Stomach smooth muscle (tissue), 2 donors: ENCODE results near the gene DAP3.
"Not testable (repeated sequence)": the region's sequence is repeated elsewhere in the genome, so short reads cannot be mapped to it uniquely, and the experiment has no call there.

Source experiments
- H3K27ac ChIP-seq: one replicate; pipeline ENCODE4 v1.7.0; 2013; ENCODE audit warnings: mild to moderate bottlenecking, low read length, inconsistent platforms
- H3K27me3 ChIP-seq, 2 donors: one replicate each; pipeline ENCODE4 v1.7.0; 2013; ENCODE audit warnings: low read length in 2 of 2; ENCODE audit not compliant: insufficient read depth in 2 of 2, control insufficient read depth in 1 of 2
- H3K36me3 ChIP-seq, 2 donors: one replicate each; pipeline ENCODE4 v1.7.0; 2013; ENCODE audit warnings: low read length in 2 of 2; ENCODE audit not compliant: control insufficient read depth in 2 of 2, insufficient read depth in 2 of 2
- H3K4me1 ChIP-seq: one replicate; pipeline ENCODE4 v1.7.0; 2013; ENCODE audit warnings: low read length; ENCODE audit not compliant: control insufficient read depth, insufficient read depth
- H3K4me3 ChIP-seq, 2 donors: one replicate each; pipeline ENCODE4 v1.7.0; 2013; ENCODE audit warnings: low read length in 2 of 2
- H3K9ac ChIP-seq, 2 donors: one replicate each; pipeline ENCODE4 v1.7.0; 2013; ENCODE audit warnings: low read length in 2 of 2, mild to moderate bottlenecking in 1 of 2
- H3K9me3 ChIP-seq, 2 donors: one replicate each; pipeline ENCODE4 v1.7.0; 2013; ENCODE audit warnings: low read length in 2 of 2; ENCODE audit not compliant: control insufficient read depth in 2 of 2
- donor health status: healthy.
- donor health status: Pancreatic carcinoma.

DAP3 gene

DNA sequence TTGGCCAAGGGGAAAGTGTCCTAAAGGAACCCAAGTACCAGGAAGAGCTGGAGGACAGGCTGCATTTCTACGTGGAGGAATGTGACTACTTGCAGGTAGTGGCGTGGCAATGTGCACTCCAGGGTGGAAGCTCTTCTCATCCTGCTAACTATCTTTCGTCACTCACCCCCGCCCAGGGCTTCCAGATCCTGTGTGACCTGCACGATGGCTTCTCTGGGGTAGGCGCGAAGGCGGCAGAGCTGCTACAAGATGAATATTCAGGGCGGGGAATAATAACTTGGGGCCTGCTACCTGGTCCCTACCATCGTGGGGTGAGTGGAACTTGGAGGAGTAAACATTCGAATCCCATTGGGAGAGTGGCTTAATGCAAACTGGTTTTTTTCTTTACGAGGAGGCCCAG is 58.7 kb downstream of the DAP3 start:
- H3K4me3 ChIP-seq, H3K36me3 ChIP-seq, H3K9ac ChIP-seq, H3K27ac ChIP-seq, H3K9me3 ChIP-seq, H3K4me1 ChIP-seq, H3K27me3 ChIP-seq: not testable (repeated sequence)

DNA sequence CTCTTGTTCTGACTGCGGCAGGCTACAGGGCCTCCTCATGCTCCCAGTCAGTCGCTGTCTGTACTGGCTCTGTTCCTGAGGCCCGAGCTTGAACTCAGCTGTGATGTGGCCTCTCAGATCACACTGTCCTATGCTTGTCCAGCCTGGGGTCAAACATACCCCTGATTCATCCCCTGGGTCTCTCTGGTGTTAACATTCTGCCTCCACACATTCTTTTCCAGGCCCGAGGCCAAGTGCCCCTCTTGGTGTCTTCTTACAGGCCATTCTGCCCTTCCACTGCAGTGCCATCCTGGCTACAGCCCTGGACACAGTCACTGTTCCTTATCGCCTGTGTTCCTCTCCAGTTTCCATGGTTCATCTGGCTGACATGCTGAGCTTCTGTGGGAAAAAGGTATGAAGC is 59.2 kb downstream of the DAP3 start:
- peaks cover 0 to 12% of the 10 kb centered on the region in 2 donors for H3K36me3 ChIP-seq
- H3K4me3 ChIP-seq, H3K9ac ChIP-seq, H3K4me1 ChIP-seq, H3K27ac ChIP-seq, H3K9me3 ChIP-seq, H3K27me3 ChIP-seq: not testable (repeated sequence)

DNA sequence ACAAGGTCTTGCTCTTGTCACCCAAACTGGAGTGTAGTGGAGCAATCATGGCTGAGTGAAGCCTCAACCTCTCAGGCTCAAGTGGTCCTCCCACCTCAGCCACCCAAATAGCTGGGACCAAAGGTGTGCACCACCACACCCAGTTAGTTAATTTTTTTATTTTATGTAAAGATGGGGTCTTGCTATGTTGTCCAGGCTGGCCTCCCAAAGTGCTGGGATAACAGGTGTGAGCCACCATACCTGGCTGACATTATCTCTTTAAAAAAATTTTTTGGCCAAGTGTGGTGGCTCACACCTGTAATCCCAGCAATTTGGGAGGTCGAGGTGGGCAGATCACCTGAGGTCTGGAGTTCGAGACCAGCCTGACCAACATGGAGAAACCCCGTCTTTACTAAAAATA is 70.1 kb downstream of the DAP3 start:
- not testable (repeated sequence) for H3K27me3 ChIP-seq, H3K4me1 ChIP-seq, H3K9me3 ChIP-seq, H3K9ac ChIP-seq, H3K27ac ChIP-seq, H3K4me3 ChIP-seq
- H3K36me3 ChIP-seq: peaks cover 28 to 49% of the 10 kb centered on the region in 2 donors

DNA sequence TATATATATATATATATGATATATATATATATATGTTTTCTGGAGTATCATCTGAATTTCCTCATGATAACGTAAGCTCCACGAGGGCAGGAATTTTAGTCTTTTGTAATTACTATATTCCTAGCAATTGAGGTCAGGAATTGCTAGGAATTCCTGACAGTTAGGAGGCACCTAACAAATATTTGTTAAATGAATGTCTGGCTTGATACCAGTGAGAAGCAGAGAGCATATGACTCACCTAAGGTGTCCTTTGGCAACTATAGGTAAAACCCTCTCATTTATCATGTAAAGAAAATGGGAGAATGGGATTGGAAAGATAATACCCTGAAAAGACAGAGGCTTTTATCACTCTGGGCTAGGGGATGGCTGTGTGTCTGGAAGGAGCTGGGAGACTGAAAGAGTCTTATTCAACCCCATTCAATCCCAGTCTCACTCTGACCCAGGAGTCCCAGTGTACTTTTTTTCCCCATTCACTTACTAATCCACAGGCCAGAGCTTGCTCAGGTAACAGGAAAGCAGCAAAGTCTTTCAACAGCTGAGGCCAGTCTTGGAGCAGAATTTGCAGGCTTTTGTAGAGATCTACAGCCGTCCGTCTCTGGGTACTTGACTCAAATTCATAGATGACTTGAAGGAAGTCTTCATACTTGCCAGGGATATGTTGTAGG is 71.2 kb downstream of the DAP3 start:
- peaks cover 32 to 49% of the 10 kb centered on the region in 2 donors for H3K36me3 ChIP-seq

GRCh38 chr1:155760751-155761475 is 72.0 kb downstream of the DAP3 start:
- no peaks in the 10 kb centered on the region for H3K9me3 ChIP-seq
- no peaks in the 10 kb centered on the region for H3K4me1 ChIP-seq
- no peak overlapping the region for H3K27ac ChIP-seq
- H3K27me3 ChIP-seq: no peaks in the 10 kb centered on the region
- no peak overlapping the region for H3K9ac ChIP-seq
- H3K4me3 ChIP-seq: no peak overlapping the region
- peaks cover 34 to 49% of the 10 kb centered on the region in 2 donors for H3K36me3 ChIP-seq

More for the DNA sequence above, 71.2 kb downstream of the DAP3 start:
- H3K9ac ChIP-seq: no peak overlapping the region
- no peak overlapping the region for H3K4me3 ChIP-seq
- no peaks in the 10 kb centered on the region for H3K27me3 ChIP-seq
- H3K4me1 ChIP-seq: no peaks in the 10 kb centered on the region
- no peaks in the 10 kb centered on the region for H3K9me3 ChIP-seq
- H3K27ac ChIP-seq: no peak overlapping the region

- no peak overlapping the region for H3K9ac ChIP-seq
- H3K27ac ChIP-seq: no peak overlapping the region
- no peaks in the 10 kb centered on the region for H3K4me1 ChIP-seq
- no peaks in the 10 kb centered on the region for H3K27me3 ChIP-seq
- no peak overlapping the region for H3K4me3 ChIP-seq
- peaks cover 34 to 43% of the 10 kb centered on the region in 2 donors for H3K36me3 ChIP-seq
- H3K9me3 ChIP-seq: no peaks in the 10 kb centered on the region
Observed at GRCh38 chr1:155761736-155762405, 73.0 kb downstream of the DAP3 start.

DNA sequence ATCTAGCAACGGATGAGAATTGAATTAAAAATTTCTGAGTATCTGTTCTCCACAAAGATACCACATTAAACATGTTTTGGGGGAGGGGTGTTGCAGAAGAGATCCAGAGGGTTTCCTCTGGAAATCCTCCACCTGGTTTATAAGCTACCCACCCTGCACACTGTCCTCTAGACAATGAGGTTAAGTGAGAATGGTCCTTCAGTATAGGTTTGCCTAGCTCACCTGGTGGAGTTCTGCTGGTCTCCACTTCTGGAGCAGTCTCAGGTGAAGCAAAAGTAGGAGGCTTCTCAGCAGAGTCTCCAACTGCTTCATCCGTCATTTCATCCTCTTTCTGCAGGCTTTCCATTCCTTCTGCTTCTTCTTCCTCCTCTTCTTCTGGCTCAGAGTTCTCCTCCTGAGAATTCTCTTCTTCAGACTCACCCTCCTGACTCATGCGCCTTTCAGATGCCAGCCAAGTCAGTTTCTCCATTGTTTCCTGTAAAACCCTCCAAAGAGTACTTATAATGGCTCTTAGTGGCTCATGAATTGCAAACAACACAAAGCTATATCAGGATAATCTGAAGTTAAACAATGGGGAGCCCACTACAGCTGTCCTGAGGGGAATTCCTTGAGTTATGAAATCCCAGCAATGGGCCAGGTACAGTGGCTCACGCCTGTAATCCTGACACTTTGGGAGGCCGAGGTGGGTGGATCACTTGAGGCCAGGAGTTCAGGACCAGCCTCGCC is 74.4 kb downstream of the DAP3 start:
- not testable (repeated sequence) for H3K4me1 ChIP-seq, H3K9me3 ChIP-seq, H3K4me3 ChIP-seq, H3K27ac ChIP-seq, H3K27me3 ChIP-seq, H3K9ac ChIP-seq
- peaks cover 28 to 42% of the 10 kb centered on the region in 2 donors for H3K36me3 ChIP-seq

DNA sequence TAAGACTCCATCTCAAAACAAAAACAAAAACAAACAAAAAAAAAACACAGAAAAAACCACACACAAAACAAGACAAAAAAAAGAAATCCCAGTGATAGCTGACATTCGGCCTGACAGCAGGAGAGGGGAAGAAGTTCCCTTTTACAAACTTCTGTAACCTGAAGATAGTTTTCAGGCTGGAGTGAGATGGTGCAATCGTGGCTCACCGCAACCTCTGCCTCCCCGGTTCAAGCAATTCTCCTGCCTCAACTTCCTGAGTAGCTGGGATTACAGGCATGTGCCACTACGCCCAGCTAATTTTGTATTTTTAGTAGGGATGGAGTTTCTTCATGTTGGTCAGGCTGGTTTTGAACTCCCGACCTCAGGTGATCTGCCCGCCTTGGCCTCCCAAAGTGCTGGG is 75.1 kb downstream of the DAP3 start:
- not testable (repeated sequence) for H3K9me3 ChIP-seq, H3K4me3 ChIP-seq, H3K4me1 ChIP-seq, H3K27ac ChIP-seq, H3K27me3 ChIP-seq, H3K9ac ChIP-seq
- peaks cover 27 to 40% of the 10 kb centered on the region in 2 donors for H3K36me3 ChIP-seq

GRCh38 chr1:155767399-155767989 is 78.6 kb downstream of the DAP3 start:
- not testable (repeated sequence) for H3K9me3 ChIP-seq, H3K4me1 ChIP-seq, H3K27ac ChIP-seq, H3K4me3 ChIP-seq, H3K9ac ChIP-seq, H3K27me3 ChIP-seq
- peaks cover 28 to 45% of the 10 kb centered on the region in 2 donors for H3K36me3 ChIP-seq

DNA sequence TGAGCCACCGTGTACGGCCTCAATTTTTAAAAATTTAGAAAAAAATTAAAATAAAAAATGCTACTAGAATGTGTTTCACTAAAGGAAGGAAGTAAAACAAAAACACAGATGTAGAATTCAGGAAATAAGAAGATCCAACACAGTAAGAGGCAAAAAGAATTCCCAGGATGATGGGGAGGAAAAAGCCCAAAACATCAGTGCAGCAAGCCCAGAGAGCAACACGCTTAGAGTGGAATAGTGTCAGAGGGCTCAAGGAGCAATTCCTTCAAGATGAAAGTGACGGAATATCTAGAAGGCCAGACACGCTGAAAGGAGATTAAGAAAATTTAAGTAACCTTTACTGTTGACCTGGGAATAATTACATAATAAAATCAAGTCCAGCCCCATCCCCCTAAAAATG is 80.4 kb downstream of the DAP3 start:
- H3K27me3 ChIP-seq: no peaks in the 10 kb centered on the region

More for the DNA sequence above, 80.4 kb downstream of the DAP3 start:
- no peak overlapping the region for H3K9ac ChIP-seq
- no peaks in the 10 kb centered on the region for H3K4me1 ChIP-seq
- H3K36me3 ChIP-seq: peaks cover 28 to 45% of the 10 kb centered on the region in 2 donors
- no peak overlapping the region for H3K27ac ChIP-seq
- H3K4me3 ChIP-seq: no peak overlapping the region
- H3K9me3 ChIP-seq: no peaks in the 10 kb centered on the region
